Prostate gland (tissue), 2 donors: ENCODE measurements around the gene EARS2. TPM values are rescaled to one million over a fixed set of nuclear protein-coding genes. Genes with fewer than 3 reads are reported as not detected.

Source experiments
- DNase-seq: peaks from one replicate; pipeline ENCODE4 v3.0.0-alpha.2; 2019; ENCODE audit warnings: low spot score
- H3K27ac ChIP-seq, 2 donors: fragments of 200-600 bp; sonication (generic); 2 replicates each; pipeline ENCODE4 v1.5.1; 2017 to 2019
- H3K27me3 ChIP-seq: fragments of 200-600 bp; sonication (generic); replicated peaks from 2 replicates; pipeline ENCODE4 v1.5.1; 2019; ENCODE audit not compliant: insufficient read depth
- H3K36me3 ChIP-seq, 2 donors: fragments of 200-600 bp; sonication (generic); 1 replicate in 1 of 2; 2 replicates in 1 of 2; pipeline versions ENCODE4 v1.5.1 to v1.8.1; 2017 to 2019
- H3K4me1 ChIP-seq: fragments of 200-600 bp; sonication (generic); replicated peaks from 2 replicates; pipeline ENCODE4 v1.5.1; 2019
- H3K4me3 ChIP-seq, 2 donors: fragments of 200-600 bp; sonication (generic); 2 replicates each; pipeline ENCODE4 v1.5.1; 2017 to 2019
- H3K9me3 ChIP-seq: fragments of 200-600 bp; sonication (generic); 2 replicates; pipeline ENCODE4 v1.5.1; 2017
- POLR2A ChIP-seq: fragments of 450-650 bp; IDR thresholded peaks from one replicate; pipeline ENCODE4 v1.6.1; 2016; ENCODE audit warnings: antibody characterized with exemption, mild to moderate bottlenecking
- POLR2AphosphoS5 ChIP-seq: sonication (generic); formaldehyde crosslinking; IDR thresholded peaks from one replicate; pipeline ENCODE4 v1.6.1; 2017; ENCODE audit warnings: antibody characterized with exemption
- WGBS: methylation state at CpG from one replicate; pipeline ENCODE4 v1.1.5; 2018; 5-methylcytosine and 5-hydroxymethylcytosine counted together
- intact Hi-C: fragments of 100-400 bp; cut with DNase I; formaldehyde crosslinking; loops from one replicate; pipeline ENCODE4 v1.14.2; 2022
- total RNA-seq, 2 donors: library from RNA; depleted of rRNA; stranded (reverse); fragments of >200 nt; gene quantifications; one replicate each; pipeline ENCODE4 v1.1.0, GENCODE V29; 2016
- TF ChIP-seq, protein P1 (sequence below), 4 experiments: fragments of 200-600 bp in 2 of 4; fragments of 450-650 bp in 2 of 4; sonication (generic) in 2 of 4; IDR thresholded peaks; 1 replicate in 3 of 4; 2 replicates in 1 of 4; pipeline ENCODE4 v1.5.1; 2016 to 2019; ENCODE audit warnings: antibody characterized with exemption in 4 of 4, mild to moderate bottlenecking in 2 of 4, moderate library complexity in 2 of 4

EARS2 gene
- total RNA-seq, 2 donors from 2014 or later, result 40.3 to 60.2 TPM

- Histone ChIP-seq H3K4me1 (no peaks in the 10 kb centered on the region), H3K36me3 (peaks cover 0 to 10% of the 10 kb centered on the region in 2 donors), H3K4me3 (no peak overlapping the region), H3K9me3 (no peaks in the 10 kb centered on the region), H3K27me3 (no peaks in the 10 kb centered on the region), H3K27ac (no peak overlapping the region)
- DNase-seq, result no peak
- intact Hi-C loops, result no loop called here
- TF ChIP-seq POLR2AphosphoS5, result no peak
- TF ChIP-seq, protein P1, sequence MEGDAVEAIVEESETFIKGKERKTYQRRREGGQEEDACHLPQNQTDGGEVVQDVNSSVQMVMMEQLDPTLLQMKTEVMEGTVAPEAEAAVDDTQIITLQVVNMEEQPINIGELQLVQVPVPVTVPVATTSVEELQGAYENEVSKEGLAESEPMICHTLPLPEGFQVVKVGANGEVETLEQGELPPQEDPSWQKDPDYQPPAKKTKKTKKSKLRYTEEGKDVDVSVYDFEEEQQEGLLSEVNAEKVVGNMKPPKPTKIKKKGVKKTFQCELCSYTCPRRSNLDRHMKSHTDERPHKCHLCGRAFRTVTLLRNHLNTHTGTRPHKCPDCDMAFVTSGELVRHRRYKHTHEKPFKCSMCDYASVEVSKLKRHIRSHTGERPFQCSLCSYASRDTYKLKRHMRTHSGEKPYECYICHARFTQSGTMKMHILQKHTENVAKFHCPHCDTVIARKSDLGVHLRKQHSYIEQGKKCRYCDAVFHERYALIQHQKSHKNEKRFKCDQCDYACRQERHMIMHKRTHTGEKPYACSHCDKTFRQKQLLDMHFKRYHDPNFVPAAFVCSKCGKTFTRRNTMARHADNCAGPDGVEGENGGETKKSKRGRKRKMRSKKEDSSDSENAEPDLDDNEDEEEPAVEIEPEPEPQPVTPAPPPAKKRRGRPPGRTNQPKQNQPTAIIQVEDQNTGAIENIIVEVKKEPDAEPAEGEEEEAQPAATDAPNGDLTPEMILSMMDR (IDR thresholded peaks at IDR 0.05), result no peak
- no peak for TF ChIP-seq POLR2A
Measured at GRCh38 chr16:23581764-23582163, 24.6 kb upstream of the EARS2 start.

GRCh38 chr16:23580391-23580790 is 23.2 kb upstream of the EARS2 start:
- Histone ChIP-seq H3K4me1 (no peaks in the 10 kb centered on the region), H3K9me3 (no peaks in the 10 kb centered on the region), H3K27me3 (no peaks in the 10 kb centered on the region), H3K27ac (no peak overlapping the region), H3K36me3 (peaks cover 0 to 7% of the 10 kb centered on the region in 2 donors), H3K4me3 (no peak overlapping the region)
- TF ChIP-seq, protein P1 (IDR thresholded peaks at IDR 0.05), result no peak
- TF ChIP-seq POLR2AphosphoS5 (no peak), POLR2A (no peak)
- intact Hi-C loops, result no loop called here
- no peak for DNase-seq

DNA sequence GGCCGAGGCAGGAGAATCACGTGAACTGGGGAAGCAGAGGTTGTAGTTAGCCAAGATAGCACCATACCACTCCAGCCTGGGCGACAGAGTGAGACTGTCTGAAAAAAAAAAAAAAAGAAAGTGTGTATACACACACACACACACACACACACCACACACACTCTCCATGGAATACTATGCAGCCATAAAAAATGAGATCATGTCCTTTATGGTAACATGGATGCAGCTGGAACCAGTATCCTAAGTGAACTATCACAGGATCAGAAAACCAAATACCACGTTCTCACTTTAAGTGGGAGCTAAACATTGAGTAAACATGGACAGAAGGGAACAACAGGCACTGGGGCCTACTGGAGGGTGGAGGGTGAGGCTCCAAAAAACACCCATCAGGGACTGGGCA is 22.2 kb upstream of the EARS2 start:
- H3K27me3 ChIP-seq, result no peaks in the 10 kb centered on the region
- no peak overlapping the region for H3K27ac ChIP-seq
- H3K9me3 ChIP-seq, result no peaks in the 10 kb centered on the region
- no peak for DNase-seq
- H3K4me3 ChIP-seq, result no peak overlapping the region
- intact Hi-C loops, result no loop called here
- H3K4me1 ChIP-seq, result no peaks in the 10 kb centered on the region
- WGBS, result 95% methylated on average over 4 of the region's 4 CpGs
- no peak for TF ChIP-seq POLR2AphosphoS5
- no peak for TF ChIP-seq POLR2A
- TF ChIP-seq, protein P1 (IDR thresholded peaks at IDR 0.05), result no peak
- no peaks in the 10 kb centered on the region for H3K36me3 ChIP-seq

GRCh38 chr16:23578101-23578830 is 21.1 kb upstream of the EARS2 start:
- H3K4me1 ChIP-seq, result no peaks in the 10 kb centered on the region
- intact Hi-C loops, result no loop called here
- no peak overlapping the region for H3K27ac ChIP-seq
- H3K27me3 ChIP-seq, result no peaks in the 10 kb centered on the region
- DNase-seq, result no peak
- no peak overlapping the region for H3K4me3 ChIP-seq
- H3K9me3 ChIP-seq, result no peaks in the 10 kb centered on the region
- H3K36me3 ChIP-seq, result peaks cover 0 to 5% of the 10 kb centered on the region in 2 donors
- no peak for TF ChIP-seq POLR2A
- TF ChIP-seq, protein P1 (IDR thresholded peaks at IDR 0.05), result no peak
- no peak for TF ChIP-seq POLR2AphosphoS5
- WGBS, result 70% methylated on average over 5 of the region's 5 CpGs

GRCh38 chr16:23577493-23577892 is 20.3 kb upstream of the EARS2 start:
- TF ChIP-seq POLR2A (no peak), POLR2AphosphoS5 (no peak)
- TF ChIP-seq, protein P1 (IDR thresholded peaks at IDR 0.05), result no peak
- intact Hi-C loops, result no loop called here
- Histone ChIP-seq H3K27me3 (no peaks in the 10 kb centered on the region), H3K27ac (no peak overlapping the region), H3K4me3 (no peak overlapping the region), H3K9me3 (no peaks in the 10 kb centered on the region), H3K4me1 (no peaks in the 10 kb centered on the region), H3K36me3 (peaks cover 0 to 5% of the 10 kb centered on the region in 2 donors)
- no peak for DNase-seq
- 92% methylated on average over 2 of the region's 2 CpGs for WGBS
